Measurements from ENCODE around the gene SEPTIN5. TPM values are rescaled to one million over a fixed set of nuclear protein-coding genes. Genes with fewer than 3 reads are reported as not detected.

Gene SEPTIN5
- total and polyA plus RNA-seq, 9 of the 15 experiments (the other 6 are each of a cell fraction or from before 2014, with no cell fraction given): 0.03 to 195 (median 119) TPM

GRCh38 chr22:19710020-19710768, 4.1 kb upstream of the SEPTIN5 start:
- DNase-seq (ENCODE audit: extremely low read depth in 1 of 4, low spot score in 3 of 4) (no peak), FAIRE-seq (no peak), ATAC-seq (no peak)
- Histone ChIP-seq H3K27me3 (ENCODE audit: control insufficient read depth in 2 of 2, insufficient read depth in 2 of 2, low read length in 2 of 2) (peaks cover 34 to 61% of the 10 kb centered on the region in 2 experiments; a peak in 4 of 5 replicates), H2AFZ (ENCODE audit: low read depth, low read length) (no peak overlapping the region), H3K27ac (ENCODE audit: extremely low read depth, low read depth, low read length) (no peak overlapping the region), H3K9me1 (ENCODE audit: control insufficient read depth, insufficient read depth, low read length) (peaks cover 8% of the 10 kb centered on the region), H3K36me3 (ENCODE audit: control insufficient read depth, insufficient read depth, low read length) (no peaks in the 10 kb centered on the region), H3K9me3 (replicated peaks; ENCODE audit: control insufficient read depth, insufficient read depth, low read depth, low read length) (no peaks in the 10 kb centered on the region), H3K4me1 (replicated peaks in 1 of 2; ENCODE audit: control insufficient read depth in 2 of 2, insufficient read depth in 2 of 2, low read length in 2 of 2) (peaks cover 15 to 62% of the 10 kb centered on the region in 2 experiments), H3K79me2 (ENCODE audit: control insufficient read depth, insufficient read depth, low read length) (no peaks in the 10 kb centered on the region; the same call in 2 of the 3 replicates), H4K20me1 (replicated peaks; ENCODE audit: control insufficient read depth, insufficient read depth, low read length) (peaks cover 33% of the 10 kb centered on the region; the same call in 1 of the 2 replicates), H3K4me3 (no peak overlapping the region), H3K9ac (ENCODE audit: insufficient read depth in 1 of 2, low read depth in 2 of 2, low read length in 2 of 2) (peak overlapping the region in 1 of 2 experiments; percentile 45; a peak in 2 of 4 replicates), H3K4me2 (ENCODE audit: insufficient read depth, low read length) (no peak overlapping the region)
- in situ Hi-C loops (cut with MboI): no loop called here
- intact Hi-C loops (cut with micrococcal nuclease): loop anchor here (10.0 kb wide), 1 partner anchor 45 kb away; no protein-coding TSS in a partner anchor
- no TSS peak for BruUV-seq (replicated peaks)
- ChIA-PET CTCF (ENCODE audit: low intra/inter-chr PET ratio) (interaction anchor here (0.7 kb wide), 1 partner anchor 302 kb away, joined by 3 read pairs; no protein-coding TSS in a partner anchor), POLR2A (interaction anchor here (0.5 to 6.0 kb wide), 15 partner anchors 8 to 672 kb away, joined by 3 to 52 read pairs (median 4); no protein-coding TSS in a partner anchor)
- WGBS (ENCODE audit: insufficient coverage, low coverage, missing lambda C conversion rate): 28% methylated on average over 19 of the region's 19 CpGs
- TF ChIP-seq TFAM (CRISPR knock-in tag; conservative IDR thresholded peaks at IDR 0.05): no peak
- TF ChIP-seq HOMEZ (CRISPR knock-in tag; IDR thresholded peaks at IDR 0.05): no peak
- no peak for TF ChIP-seq ZBTB43 (CRISPR knock-in tag; IDR thresholded peaks at IDR 0.05)
- TF ChIP-seq TGIF2 (CRISPR knock-in tag; IDR thresholded peaks at IDR 0.05): no peak
- no peak for TF ChIP-seq ZNF3 (CRISPR knock-in tag; IDR thresholded peaks at IDR 0.05)
- TF ChIP-seq POU5F1 (IDR thresholded peaks at IDR 0.05; ENCODE audit: borderline replicate concordance, low read depth, low read length, partially characterized antibody): no peak
- TF ChIP-seq MNT (conservative IDR thresholded peaks at IDR 0.05): no peak
- no peak for TF ChIP-seq FOXM1 (IDR thresholded peaks at IDR 0.05; ENCODE audit: low read depth)
- no peak for TF ChIP-seq FOXM1 (CRISPR knock-in tag; IDR thresholded peaks at IDR 0.05; ENCODE audit: low read depth)
- TF ChIP-seq HOXB6 (CRISPR knock-in tag; IDR thresholded peaks at IDR 0.05; ENCODE audit: borderline replicate concordance): no peak
- no peak for TF ChIP-seq E2F3 (CRISPR knock-in tag; IDR thresholded peaks at IDR 0.05)
- TF ChIP-seq ZNF668 (CRISPR knock-in tag; IDR thresholded peaks at IDR 0.05): no peak
- TF ChIP-seq NFATC3 (IDR thresholded peaks at IDR 0.05): no peak
- TF ChIP-seq ZNF561 (CRISPR knock-in tag; conservative IDR thresholded peaks at IDR 0.05): no peak
- TF ChIP-seq NFIC (IDR thresholded peaks at IDR 0.05): no peak
- TF ChIP-seq SP2 (IDR thresholded peaks at IDR 0.05; ENCODE audit: extremely low read depth, low read depth, low read length, poor library complexity, severe bottlenecking): no peak
